Keratinocyte (primary cell): Measurements from ENCODE around the gene ACTL9. TPM values are rescaled to one million over a fixed set of nuclear protein-coding genes. Genes with fewer than 3 reads are reported as not detected.

Source experiments
- DNase-seq: peaks from one replicate; pipeline ENCODE4 v3.0.0-alpha.2; 2011; ENCODE audit warnings: low read depth, missing footprints, low spot score
- FAIRE-seq: peaks from 2 replicates; lab custom pipeline; 2011; peaks lifted over from hg19 to GRCh38; lab: Jason Lieb, UNC
- H2AFZ ChIP-seq: 2 replicates; pipeline ENCODE4 v1.6.0; 2012; ENCODE audit warnings: low read length, control low read depth, inconsistent platforms; ENCODE audit not compliant: control insufficient read depth
- H3K27ac ChIP-seq: 2 replicates; pipeline ENCODE4 v1.5.1; 2011; ENCODE audit warnings: low read length; ENCODE audit not compliant: control insufficient read depth, insufficient read depth
- H3K27me3 ChIP-seq: 3 replicates; pipeline ENCODE4 v1.6.0; 2011; ENCODE audit warnings: low read length; ENCODE audit not compliant: control insufficient read depth, insufficient read depth; ENCODE audit errors: extremely low read depth
- H3K36me3 ChIP-seq, 2 experiments: 2 replicates in 1 of 2; 3 replicates in 1 of 2; pipeline ENCODE4 v1.5.1; 2011; ENCODE audit warnings: low read length in 2 of 2, mild to moderate bottlenecking in 1 of 2; ENCODE audit not compliant: control insufficient read depth in 2 of 2, insufficient read depth in 2 of 2; ENCODE audit errors: extremely low read depth in 1 of 2
- H3K4me1 ChIP-seq: 3 replicates; pipeline ENCODE4 v1.5.1; 2011; ENCODE audit warnings: low read length; ENCODE audit not compliant: control insufficient read depth, insufficient read depth; ENCODE audit errors: extremely low read depth
- H3K4me2 ChIP-seq: 3 replicates; pipeline ENCODE4 v1.6.0; 2011; ENCODE audit warnings: low read depth, low read length; ENCODE audit not compliant: control insufficient read depth, insufficient read depth; ENCODE audit errors: extremely low read depth
- H3K4me3 ChIP-seq, 3 experiments: fragments of 200-600 bp in 1 of 3; sonication (generic) in 1 of 3; 2 replicates in 2 of 3; 3 replicates in 1 of 3; pipeline ENCODE4 v1.5.1; 2011 to 2016; ENCODE audit warnings: low read length in 3 of 3, mild to moderate bottlenecking in 3 of 3, control low read depth in 2 of 3, inconsistent platforms in 1 of 3, low read depth in 1 of 3, mixed read lengths in 1 of 3, mixed run types in 1 of 3, moderate library complexity in 1 of 3; ENCODE audit not compliant: control insufficient read depth in 2 of 3, insufficient read depth in 2 of 3; ENCODE audit errors: extremely low read depth in 1 of 3
- H3K79me2 ChIP-seq: 2 replicates; pipeline ENCODE4 v1.6.0; 2012; ENCODE audit warnings: low read length; ENCODE audit not compliant: control insufficient read depth, insufficient read depth
- H3K9ac ChIP-seq: 3 replicates; pipeline ENCODE4 v1.6.0; 2011; ENCODE audit warnings: low read length; ENCODE audit not compliant: control insufficient read depth, insufficient read depth; ENCODE audit errors: extremely low read depth
- H3K9me1 ChIP-seq: 3 replicates; pipeline ENCODE4 v1.6.0; 2011; ENCODE audit warnings: low read length; ENCODE audit not compliant: control insufficient read depth, insufficient read depth; ENCODE audit errors: extremely low read depth
- H3K9me3 ChIP-seq: 2 replicates; pipeline ENCODE4 v1.5.1; 2012; ENCODE audit warnings: low read depth, low read length; ENCODE audit not compliant: control insufficient read depth
- H4K20me1 ChIP-seq: 3 replicates; pipeline ENCODE4 v1.6.0; 2011; ENCODE audit warnings: low read length; ENCODE audit not compliant: control insufficient read depth, insufficient read depth; ENCODE audit errors: extremely low read depth
- EZH2 ChIP-seq: IDR thresholded peaks from one replicate; pipeline ENCODE4 v1.6.1; 2012; ENCODE audit warnings: inconsistent platforms, mild to moderate bottlenecking, low read length, moderate library complexity
- dilution Hi-C: fragments of 300-500 bp; cut with MboI; formaldehyde crosslinking; loops from one replicate; pipeline ENCODE4 v1.7.0; 2020; ENCODE audit warnings: low sequenced_read_pairs; ENCODE audit not compliant: extremely low pct_ligation_motif_present
- polyA plus RNA-seq, 5 experiments: library from polyadenylated mRNA; depleted of rRNA in 3 of 5; stranded (reverse) in 3 of 5; stranded (forward) in 1 of 5; unstranded in 1 of 5; fragments of >200 nt; gene quantifications; 1 replicate in 1 of 5; 2 replicates in 3 of 5; 3 replicates in 1 of 5; pipeline versions ENCODE4 v1.2.1 to v1.2.3, GENCODE V29; 2011 to 2012; ENCODE audit warnings: missing spikeins in 2 of 5, low read depth in 1 of 5, low replicate concordance in 1 of 5
- TF ChIP-seq, protein P1 (sequence below), 3 experiments: IDR thresholded peaks in 1 of 3; conservative IDR thresholded peaks in 1 of 3; optimal IDR thresholded peaks in 1 of 3; 2 replicates in 2 of 3; 3 replicates in 1 of 3; pipeline versions ENCODE3 to v1.5.1; 2011; ENCODE audit warnings: low read length in 3 of 3, mild to moderate bottlenecking in 3 of 3, moderate library complexity in 2 of 3, control low read depth in 1 of 3, inconsistent platforms in 1 of 3; ENCODE audit not compliant: insufficient read depth in 2 of 3; ENCODE audit errors: extremely low read depth in 1 of 3

Gene ACTL9
- polyA plus RNA-seq, 1 donor (not counting 4 experiments of a cell fraction or from before 2014, with no cell fraction given) = not detected

DNA sequence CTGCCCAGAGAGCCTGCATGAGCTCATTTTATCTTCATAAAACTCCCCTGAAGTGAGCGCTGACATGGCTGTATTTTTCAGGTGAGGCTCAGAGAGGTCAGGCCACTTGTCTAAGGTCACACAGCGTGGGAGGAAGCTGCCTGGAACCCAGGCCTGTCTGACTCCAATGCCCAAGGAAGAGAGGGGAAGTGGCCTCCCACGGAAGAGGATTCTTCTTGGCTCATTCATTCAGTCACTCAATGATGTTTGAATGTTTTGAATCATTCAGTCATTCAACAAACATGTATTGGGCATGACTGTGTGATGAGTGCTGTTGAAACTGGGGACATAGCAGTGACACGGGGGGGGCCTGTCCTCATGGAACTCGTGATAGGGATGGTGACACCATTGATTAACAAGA is 12.0 kb downstream of the ACTL9 start:
- DNase-seq = no peak
- no peaks in the 10 kb centered on the region for H3K27me3 ChIP-seq
- no peak overlapping the region for H3K9ac ChIP-seq
- H3K36me3 ChIP-seq = no peaks in the 10 kb centered on the region
- H3K4me1 ChIP-seq = no peaks in the 10 kb centered on the region
- no peak for TF ChIP-seq EZH2
- TF ChIP-seq, protein P1, sequence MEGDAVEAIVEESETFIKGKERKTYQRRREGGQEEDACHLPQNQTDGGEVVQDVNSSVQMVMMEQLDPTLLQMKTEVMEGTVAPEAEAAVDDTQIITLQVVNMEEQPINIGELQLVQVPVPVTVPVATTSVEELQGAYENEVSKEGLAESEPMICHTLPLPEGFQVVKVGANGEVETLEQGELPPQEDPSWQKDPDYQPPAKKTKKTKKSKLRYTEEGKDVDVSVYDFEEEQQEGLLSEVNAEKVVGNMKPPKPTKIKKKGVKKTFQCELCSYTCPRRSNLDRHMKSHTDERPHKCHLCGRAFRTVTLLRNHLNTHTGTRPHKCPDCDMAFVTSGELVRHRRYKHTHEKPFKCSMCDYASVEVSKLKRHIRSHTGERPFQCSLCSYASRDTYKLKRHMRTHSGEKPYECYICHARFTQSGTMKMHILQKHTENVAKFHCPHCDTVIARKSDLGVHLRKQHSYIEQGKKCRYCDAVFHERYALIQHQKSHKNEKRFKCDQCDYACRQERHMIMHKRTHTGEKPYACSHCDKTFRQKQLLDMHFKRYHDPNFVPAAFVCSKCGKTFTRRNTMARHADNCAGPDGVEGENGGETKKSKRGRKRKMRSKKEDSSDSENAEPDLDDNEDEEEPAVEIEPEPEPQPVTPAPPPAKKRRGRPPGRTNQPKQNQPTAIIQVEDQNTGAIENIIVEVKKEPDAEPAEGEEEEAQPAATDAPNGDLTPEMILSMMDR (optimal IDR thresholded peaks at IDR 0.05 in 1 of 3, IDR thresholded peaks at IDR 0.05 in 1 of 3, conservative IDR thresholded peaks at IDR 0.05 in 1 of 3; ENCODE audit: extremely low read depth in 1 of 3, insufficient read depth in 2 of 3, low read length in 3 of 3) = no peak
- H3K79me2 ChIP-seq = no peaks in the 10 kb centered on the region
- dilution Hi-C loops = no loop called here
- no peak overlapping the region for H2AFZ ChIP-seq
- H3K9me3 ChIP-seq = no peaks in the 10 kb centered on the region
- FAIRE-seq = no peak
- no peak overlapping the region for H3K27ac ChIP-seq
- H3K4me2 ChIP-seq = no peak overlapping the region
- no peaks in the 10 kb centered on the region for H3K9me1 ChIP-seq
- H4K20me1 ChIP-seq = no peaks in the 10 kb centered on the region
- no peak overlapping the region for H3K4me3 ChIP-seq

DNA sequence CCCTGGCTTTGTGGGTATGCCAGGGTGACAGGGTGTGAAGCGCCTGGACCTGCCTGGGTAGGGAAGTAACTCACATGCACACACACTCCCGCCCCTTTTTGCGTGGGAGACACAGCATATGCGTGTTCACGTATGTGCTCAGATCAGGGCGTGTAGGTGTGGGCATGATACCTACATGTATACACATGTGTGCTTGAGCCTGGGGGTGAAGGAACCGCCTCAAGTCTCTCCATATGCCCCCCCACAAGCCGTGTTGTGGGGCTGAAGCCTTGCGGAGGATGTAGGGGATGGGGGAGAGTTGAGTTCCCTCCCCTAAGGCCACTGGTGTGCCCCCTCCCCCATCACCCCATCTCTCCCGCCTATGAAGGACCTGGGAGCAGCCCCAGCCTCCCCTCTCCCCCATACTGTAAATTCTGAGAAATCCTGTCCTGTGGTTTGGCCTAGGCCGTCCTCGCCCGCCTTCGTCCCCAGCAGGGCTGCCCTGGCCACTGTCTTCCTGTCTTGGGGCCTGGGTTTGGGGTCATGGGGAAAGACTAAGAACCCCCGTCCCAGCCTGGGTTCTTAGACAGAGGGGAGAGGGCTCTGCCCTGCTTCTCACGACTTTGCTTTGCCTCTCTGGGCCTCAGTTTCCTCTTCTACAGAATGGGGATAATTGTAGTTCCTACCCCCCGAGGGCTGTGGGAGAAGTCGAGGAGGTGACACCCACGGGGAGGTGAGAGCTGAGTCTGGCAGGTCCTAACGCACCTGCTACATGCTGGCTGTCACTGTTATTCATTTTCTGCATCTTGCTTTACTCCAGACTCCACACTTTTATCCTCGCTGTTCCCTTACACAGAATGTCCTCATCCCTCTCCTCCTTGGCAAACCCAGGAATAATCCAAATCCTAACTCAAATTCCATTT is 14.3 kb downstream of the ACTL9 start:
- no peaks in the 10 kb centered on the region for H3K79me2 ChIP-seq
- H3K4me2 ChIP-seq = no peak overlapping the region
- DNase-seq = no peak
- no peak overlapping the region for H3K27ac ChIP-seq
- dilution Hi-C loops = no loop called here
- H3K36me3 ChIP-seq = no peaks in the 10 kb centered on the region
- H3K9me3 ChIP-seq = no peaks in the 10 kb centered on the region
- H3K27me3 ChIP-seq = no peaks in the 10 kb centered on the region
- TF ChIP-seq, protein P1 (optimal IDR thresholded peaks at IDR 0.05 in 1 of 3, IDR thresholded peaks at IDR 0.05 in 1 of 3, conservative IDR thresholded peaks at IDR 0.05 in 1 of 3; ENCODE audit: extremely low read depth in 1 of 3, insufficient read depth in 2 of 3, low read length in 3 of 3) = no peak
- no peak for TF ChIP-seq EZH2
- FAIRE-seq = no peak
- no peak overlapping the region for H3K9ac ChIP-seq
- H2AFZ ChIP-seq = no peak overlapping the region
- H4K20me1 ChIP-seq = no peaks in the 10 kb centered on the region
- no peaks in the 10 kb centered on the region for H3K4me1 ChIP-seq
- H3K9me1 ChIP-seq = no peaks in the 10 kb centered on the region
- no peak overlapping the region for H3K4me3 ChIP-seq
